ENCODE results near the gene PCDHGB1. TPM values are rescaled to one million over a fixed set of nuclear protein-coding genes. Genes with fewer than 3 reads are reported as not detected.

Gene PCDHGB1
- 3.5 and 4.2 TPM in 2 replicates for total RNA-seq

GRCh38 chr5:141349917-141350619 lies at the start of gene PCDHGB1:
TSS of gene PCDHGB1 (plus strand) at chr5:141350099. CDS start at chr5:141350261, 162 bp downstream.

GRCh38 chr5:141303756-141304155 lies 46.1 kb upstream of the PCDHGB1 start, which contains the start of gene SLC25A2:
TSS of gene SLC25A2 (minus strand) at chr5:141304049. CDS start at chr5:141303865, 184 bp downstream.

GRCh38 chr5:141320225-141321169 lies 29.4 kb upstream of the PCDHGB1 start, which contains the start of gene TAF7:
TSS of gene TAF7 (minus strand) at chr5:141320784. CDS start at chr5:141320044, 740 bp downstream.

GRCh38 chr5:141330299-141331080 lies 19.4 kb upstream of the PCDHGB1 start, which contains the start of gene PCDHGA1:
TSS of gene PCDHGA1 (plus strand) at chr5:141330514.

GRCh38 chr5:141338538-141339306 lies 11.2 kb upstream of the PCDHGB1 start, which contains the start of gene PCDHGA2:
TSS of gene PCDHGA2 (plus strand) at chr5:141338760.

GRCh38 chr5:141343242-141343952 lies 6.5 kb upstream of the PCDHGB1 start, which contains the start of gene PCDHGA3:
TSS of gene PCDHGA3 (plus strand) at chr5:141343829. CDS start at chr5:141344034, 205 bp downstream.

GRCh38 chr5:141354900-141355469 lies 5.1 kb downstream of the PCDHGB1 start, which contains the start of gene PCDHGA4:
TSS of gene PCDHGA4 (plus strand) at chr5:141355021. CDS start at chr5:141355108, 87 bp downstream.

GRCh38 chr5:141359790-141360426 lies 10.0 kb downstream of the PCDHGB1 start, which contains the start of gene PCDHGB2:
TSS of gene PCDHGB2 (plus strand) at chr5:141359994. CDS start at chr5:141360136, 142 bp downstream.

GRCh38 chr5:141363952-141364660 lies 14.2 kb downstream of the PCDHGB1 start, which contains the start of gene PCDHGA5:
TSS of gene PCDHGA5 (plus strand) at chr5:141364162. CDS start at chr5:141364331, 169 bp downstream.

GRCh38 chr5:141369994-141370848 lies 20.3 kb downstream of the PCDHGB1 start, which contains the start of gene PCDHGB3:
TSS of gene PCDHGB3 (plus strand) at chr5:141370242. CDS start at chr5:141370395, 153 bp downstream.

GRCh38 chr5:141373673-141374317 lies 23.9 kb downstream of the PCDHGB1 start, which contains the start of gene PCDHGA6:
TSS of gene PCDHGA6 (plus strand) at chr5:141373891. CDS start at chr5:141374084, 193 bp downstream.

GRCh38 chr5:141382469-141383294 lies 32.8 kb downstream of the PCDHGB1 start, which contains the start of gene PCDHGA7:
TSS of gene PCDHGA7 (plus strand) at chr5:141382742. CDS start at chr5:141382900, 158 bp downstream.

GRCh38 chr5:141387557-141388311 lies 37.8 kb downstream of the PCDHGB1 start, which contains the start of gene PCDHGB4:
TSS of gene PCDHGB4 (plus strand) at chr5:141387698. CDS start at chr5:141387885, 187 bp downstream.

GRCh38 chr5:141392429-141393198 lies 42.7 kb downstream of the PCDHGB1 start, which contains the start of gene PCDHGA8:
TSS of gene PCDHGA8 (plus strand) at chr5:141392633. CDS start at chr5:141392814, 181 bp downstream.

